Measurements from ENCODE around the gene SOX1. TPM values are rescaled to one million over a fixed set of nuclear protein-coding genes. Genes with fewer than 3 reads are reported as not detected.

Gene SOX1
- total and polyA plus RNA-seq, 2 of the 13 experiments (the other 11 are each of a cell fraction or from before 2014, with no cell fraction given), result not detected

GRCh38 chr13:112116187-112116950, 49.4 kb downstream of the SOX1 start:
- Histone ChIP-seq H3K9me3 (ENCODE audit: low read length) (no peaks in the 10 kb centered on the region), H3K4me3 (replicated peaks in 1 of 3; ENCODE audit: insufficient read depth in 1 of 3, low read depth in 2 of 3, low read length in 3 of 3) (no peak overlapping the region), H3K4me1 (ENCODE audit: insufficient read depth, low read length) (no peaks in the 10 kb centered on the region), H3K27me3 (ENCODE audit: control insufficient read depth in 1 of 2, insufficient read depth in 2 of 2, low read length in 2 of 2) (peaks cover 7 to 87% of the 10 kb centered on the region in 2 experiments), H4K20me1 (ENCODE audit: insufficient read depth, low read length) (no peaks in the 10 kb centered on the region), H2AFZ (ENCODE audit: low read length) (no peak overlapping the region), H3K9ac (ENCODE audit: insufficient read depth, low read depth, low read length) (no peak overlapping the region), H3K27ac (ENCODE audit: extremely low read length, insufficient read depth, low read length) (no peak overlapping the region), H3K36me3 (replicated peaks in 1 of 2; ENCODE audit: control insufficient read depth in 1 of 2, insufficient read depth in 2 of 2, low read length in 2 of 2) (no peaks in the 10 kb centered on the region), H3K79me2 (ENCODE audit: insufficient read depth, low read length) (no peaks in the 10 kb centered on the region), H3K4me2 (ENCODE audit: low read depth, low read length) (no peak overlapping the region)
- DNase-seq (ENCODE audit: low spot score) (no peak), FAIRE-seq (no peak), ATAC-seq (no peak)
- intact Hi-C loops (cut with micrococcal nuclease; ENCODE audit: unreplicated experiment), result no loop called here
- in situ Hi-C loops (cut with HindIII; ENCODE audit: extremely low pct_ligation_motif_present, low pct_unique_long_range_greater_than_20kb), result no loop called here
- POLR2A ChIA-PET, result no interaction called here
- BruUV-seq (replicated peaks), result no TSS peak
- CTCF ChIA-PET (ENCODE audit: low intra/inter-chr PET ratio, low total read pairs), result no interaction called here
- WGBS (ENCODE audit: low lambda C conversion rate), result 19% methylated on average over 22 of the region's 22 CpGs
- TF ChIP-seq CBX1 (IDR thresholded peaks at IDR 0.05; ENCODE audit: low read depth) (no peak), HNRNPLL (IDR thresholded peaks at IDR 0.05; ENCODE audit: low read depth, low read length, poor library complexity, severe bottlenecking) (no peak), XBP1 (CRISPR knock-in tag; IDR thresholded peaks at IDR 0.05) (no peak), ELF1 (CRISPR knock-in tag; IDR thresholded peaks at IDR 0.05) (no peak), TFDP1 (CRISPR knock-in tag; IDR thresholded peaks at IDR 0.05; ENCODE audit: borderline replicate concordance) (no peak), HOXA5 (CRISPR knock-in tag; IDR thresholded peaks at IDR 0.05) (no peak), KDM6A (CRISPR knock-in tag; IDR thresholded peaks at IDR 0.05; ENCODE audit: low read depth) (no peak), TARDBP (CRISPR knock-in tag; IDR thresholded peaks at IDR 0.05) (no peak), ZNF264 (CRISPR knock-in tag; IDR thresholded peaks at IDR 0.05) (no peak), ZNF543 (CRISPR knock-in tag; IDR thresholded peaks at IDR 0.05) (no peak), RARA (CRISPR knock-in tag; IDR thresholded peaks at IDR 0.05) (no peak), ZFP90 (CRISPR knock-in tag; IDR thresholded peaks at IDR 0.05; ENCODE audit: borderline replicate concordance) (no peak)
- TF ChIP-seq, protein P1, sequence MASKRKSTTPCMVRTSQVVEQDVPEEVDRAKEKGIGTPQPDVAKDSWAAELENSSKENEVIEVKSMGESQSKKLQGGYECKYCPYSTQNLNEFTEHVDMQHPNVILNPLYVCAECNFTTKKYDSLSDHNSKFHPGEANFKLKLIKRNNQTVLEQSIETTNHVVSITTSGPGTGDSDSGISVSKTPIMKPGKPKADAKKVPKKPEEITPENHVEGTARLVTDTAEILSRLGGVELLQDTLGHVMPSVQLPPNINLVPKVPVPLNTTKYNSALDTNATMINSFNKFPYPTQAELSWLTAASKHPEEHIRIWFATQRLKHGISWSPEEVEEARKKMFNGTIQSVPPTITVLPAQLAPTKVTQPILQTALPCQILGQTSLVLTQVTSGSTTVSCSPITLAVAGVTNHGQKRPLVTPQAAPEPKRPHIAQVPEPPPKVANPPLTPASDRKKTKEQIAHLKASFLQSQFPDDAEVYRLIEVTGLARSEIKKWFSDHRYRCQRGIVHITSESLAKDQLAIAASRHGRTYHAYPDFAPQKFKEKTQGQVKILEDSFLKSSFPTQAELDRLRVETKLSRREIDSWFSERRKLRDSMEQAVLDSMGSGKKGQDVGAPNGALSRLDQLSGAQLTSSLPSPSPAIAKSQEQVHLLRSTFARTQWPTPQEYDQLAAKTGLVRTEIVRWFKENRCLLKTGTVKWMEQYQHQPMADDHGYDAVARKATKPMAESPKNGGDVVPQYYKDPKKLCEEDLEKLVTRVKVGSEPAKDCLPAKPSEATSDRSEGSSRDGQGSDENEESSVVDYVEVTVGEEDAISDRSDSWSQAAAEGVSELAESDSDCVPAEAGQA (IDR thresholded peaks at IDR 0.05; ENCODE audit: low read depth), result no peak
- TF ChIP-seq, protein P1 (CRISPR knock-in tag; IDR thresholded peaks at IDR 0.05; ENCODE audit: borderline replicate concordance), result no peak
